HEK293 (cell line): ENCODE measurements around the gene HIVEP2.

ENCODE experiments used
- CTCF ChIA-PET: fragments of 350-600 bp; formaldehyde crosslinking; extraction: SDS; loops from one replicate; lab custom pipeline; 2021; ENCODE audit warnings: antibody characterized with exemption; lab: Yijun Ruan, JAX
- POLR2A ChIA-PET: fragments of 300-600 bp; formaldehyde crosslinking; extraction: SDS; loops from one replicate; lab custom pipeline; 2020; ENCODE audit warnings: antibody characterized with exemption, inconsistent platforms; lab: Yijun Ruan, JAX
- H3K27ac ChIP-seq: fragments of 200-500 bp; sonication (Bioruptor generic); 2 replicates; pipeline ENCODE4 v1.5.1; 2014; ENCODE audit warnings: low read depth, low read length, control low read depth, inconsistent platforms; ENCODE audit errors: extremely low read depth
- H3K36me3 ChIP-seq, 2 experiments: fragments of 200-500 bp in 1 of 2; sonication (Bioruptor generic) in 1 of 2; 1 replicate in 1 of 2; 2 replicates in 1 of 2; pipeline ENCODE4 v1.5.1; 2014 to 2017; ENCODE audit warnings: inconsistent platforms in 2 of 2, low read length in 2 of 2; ENCODE audit not compliant: control insufficient read depth in 2 of 2, insufficient read depth in 1 of 2
- H3K4me1 ChIP-seq: fragments of 200-500 bp; sonication (Bioruptor generic); 2 replicates; pipeline ENCODE4 v1.5.1; 2014; ENCODE audit warnings: mild to moderate bottlenecking, low read length, inconsistent platforms; ENCODE audit not compliant: control insufficient read depth, insufficient read depth
- H3K4me3 ChIP-seq: 2 replicates; pipeline ENCODE4 v1.5.1; 2011; ENCODE audit warnings: low read depth, mild to moderate bottlenecking, control low read depth, low read length, moderate library complexity
- H3K9me3 ChIP-seq: fragments of 200-500 bp; sonication (Bioruptor generic); 2 replicates; pipeline ENCODE4 v1.5.1; 2014; ENCODE audit warnings: low read depth, low read length, inconsistent platforms; ENCODE audit not compliant: control insufficient read depth, insufficient read depth
- BCL11A ChIP-seq: fragments of 450-650 bp; formaldehyde crosslinking; IDR thresholded peaks from 2 replicates; pipeline ENCODE4 v1.5.1; 2016; ENCODE audit warnings: low read depth, missing biosample characterization, missing genetic modification characterization
- GLI4 ChIP-seq: fragments of 450-650 bp; formaldehyde crosslinking; IDR thresholded peaks from 2 replicates; pipeline ENCODE4 v1.5.1; 2016; ENCODE audit warnings: missing biosample characterization, missing genetic modification characterization
- SALL2 ChIP-seq: fragments of 450-650 bp; formaldehyde crosslinking; IDR thresholded peaks from 2 replicates; pipeline ENCODE4 v1.5.0; 2017; ENCODE audit warnings: missing biosample characterization, mild to moderate bottlenecking, missing genetic modification characterization, borderline replicate concordance
- SETDB1 ChIP-seq: IDR thresholded peaks from one replicate; pipeline ENCODE4 v1.6.1; 2017; ENCODE audit warnings: mild to moderate bottlenecking, low read length, moderate library complexity, mixed read lengths; ENCODE audit not compliant: insufficient read length
- ZBTB20 ChIP-seq: fragments of 450-650 bp; formaldehyde crosslinking; IDR thresholded peaks from 2 replicates; pipeline ENCODE4 v1.5.1; 2016; ENCODE audit warnings: missing biosample characterization, missing genetic modification characterization
- ZBTB21 ChIP-seq: fragments of 450-650 bp; formaldehyde crosslinking; IDR thresholded peaks from 2 replicates; pipeline ENCODE4 v1.5.1; 2017; ENCODE audit warnings: missing biosample characterization, missing genetic modification characterization
- ZFP3 ChIP-seq: fragments of 450-650 bp; formaldehyde crosslinking; IDR thresholded peaks from 2 replicates; pipeline ENCODE4 v1.5.1; 2016; ENCODE audit warnings: low read depth, missing biosample characterization, missing genetic modification characterization
- ZFP41 ChIP-seq: fragments of 450-650 bp; formaldehyde crosslinking; IDR thresholded peaks from 2 replicates; pipeline ENCODE4 v1.5.1; 2016; ENCODE audit warnings: missing biosample characterization, missing genetic modification characterization, borderline replicate concordance
- ZNF248 ChIP-seq: fragments of 450-650 bp; formaldehyde crosslinking; IDR thresholded peaks from 2 replicates; pipeline ENCODE4 v1.5.1; 2017; ENCODE audit warnings: missing biosample characterization, missing genetic modification characterization
- ZNF324 ChIP-seq: fragments of 450-650 bp; formaldehyde crosslinking; IDR thresholded peaks from 2 replicates; pipeline ENCODE4 v1.5.1; 2016; ENCODE audit warnings: missing biosample characterization, missing genetic modification characterization
- ZNF350 ChIP-seq: fragments of 450-650 bp; formaldehyde crosslinking; IDR thresholded peaks from 2 replicates; pipeline ENCODE4 v1.5.0; 2017; ENCODE audit warnings: missing biosample characterization, mild to moderate bottlenecking, missing genetic modification characterization
- ZNF354C ChIP-seq: fragments of 450-650 bp; formaldehyde crosslinking; IDR thresholded peaks from 2 replicates; pipeline ENCODE4 v1.5.1; 2016; ENCODE audit warnings: missing biosample characterization, missing genetic modification characterization, low read depth, borderline replicate concordance
- ZNF530 ChIP-seq: fragments of 450-650 bp; formaldehyde crosslinking; IDR thresholded peaks from 2 replicates; pipeline ENCODE4 v1.5.1; 2016; ENCODE audit warnings: low read depth, missing biosample characterization, missing genetic modification characterization
- ZNF544 ChIP-seq: fragments of 450-650 bp; formaldehyde crosslinking; IDR thresholded peaks from 2 replicates; pipeline ENCODE4 v1.5.0; 2017; ENCODE audit warnings: missing biosample characterization, missing genetic modification characterization
- ZNF610 ChIP-seq: fragments of 450-650 bp; formaldehyde crosslinking; IDR thresholded peaks from 2 replicates; pipeline ENCODE4 v1.5.1; 2016; ENCODE audit warnings: missing biosample characterization, missing genetic modification characterization, borderline replicate concordance
- ZNF624 ChIP-seq: fragments of 450-650 bp; formaldehyde crosslinking; IDR thresholded peaks from 2 replicates; pipeline ENCODE4 v1.5.1; 2017; ENCODE audit warnings: missing biosample characterization, missing genetic modification characterization
- ZNF626 ChIP-seq: fragments of 450-650 bp; sonication (Bioruptor Pico); formaldehyde crosslinking; IDR thresholded peaks from 2 replicates; pipeline ENCODE4 v1.5.1; 2018; ENCODE audit warnings: missing biosample characterization, missing genetic modification characterization, inconsistent platforms
- ZNF660 ChIP-seq: fragments of 450-650 bp; IDR thresholded peaks from 2 replicates; pipeline ENCODE4 v1.5.1; 2018; ENCODE audit warnings: missing biosample characterization, mild to moderate bottlenecking, missing genetic modification characterization
- ZNF785 ChIP-seq: fragments of 450-650 bp; formaldehyde crosslinking; IDR thresholded peaks from 2 replicates; pipeline ENCODE4 v1.5.1; 2016; ENCODE audit warnings: missing biosample characterization, missing genetic modification characterization
- TF ChIP-seq, protein P1 (sequence below): fragments of 450-650 bp; formaldehyde crosslinking; IDR thresholded peaks from 2 replicates; pipeline ENCODE4 v1.5.1; 2016; ENCODE audit warnings: missing biosample characterization, missing genetic modification characterization, borderline replicate concordance
- TF ChIP-seq, protein P2 (sequence below): fragments of 450-650 bp; formaldehyde crosslinking; IDR thresholded peaks from 2 replicates; pipeline ENCODE4 v1.5.1; 2016; ENCODE audit warnings: missing biosample characterization, missing genetic modification characterization
- TF ChIP-seq, protein P3 (sequence below): fragments of 450-650 bp; formaldehyde crosslinking; IDR thresholded peaks from 2 replicates; pipeline ENCODE4 v1.5.1; 2016; ENCODE audit warnings: missing biosample characterization, missing genetic modification characterization
- TF ChIP-seq, protein P4 (sequence below): fragments of 450-650 bp; formaldehyde crosslinking; IDR thresholded peaks from 2 replicates; pipeline ENCODE4 v1.5.1; 2016; ENCODE audit warnings: missing biosample characterization, missing genetic modification characterization

The HIVEP2 gene

DNA sequence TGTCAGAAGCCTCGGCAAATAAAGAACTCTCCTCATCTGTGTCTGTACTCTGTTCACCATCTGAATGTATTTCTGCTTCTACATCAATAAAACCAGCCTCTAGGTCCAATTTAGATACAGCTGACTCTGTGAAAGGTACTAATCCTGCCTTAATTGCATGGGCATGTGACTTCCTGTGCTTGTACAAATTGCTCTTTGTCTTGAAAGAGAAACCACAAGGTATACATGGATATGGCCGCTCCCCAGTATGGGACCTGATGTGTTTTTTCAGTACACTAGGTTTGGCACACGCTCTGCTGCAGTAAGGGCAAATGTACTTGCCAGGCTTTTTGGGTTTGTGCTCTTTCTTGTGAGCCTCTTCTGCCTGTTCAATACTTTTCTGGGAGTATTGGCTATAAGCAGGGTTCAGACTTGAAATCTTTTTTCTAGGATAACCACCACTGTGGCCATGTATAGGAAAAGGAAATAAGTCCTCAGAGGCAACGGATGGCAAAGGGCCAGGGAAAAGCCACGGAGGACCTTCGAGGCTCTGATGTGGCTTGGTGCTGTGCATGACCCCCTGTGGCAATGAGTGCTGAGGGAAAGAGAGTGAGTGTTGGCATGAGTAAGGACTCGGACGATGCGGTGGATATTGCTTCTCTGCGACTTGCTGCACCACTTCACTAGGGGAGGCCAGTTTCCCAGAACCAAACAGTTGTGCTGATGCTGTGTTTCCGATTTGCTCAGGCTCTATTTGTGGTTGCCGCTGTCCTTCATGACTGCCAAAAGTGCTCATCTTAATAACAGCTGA is 170.9 kb downstream of the HIVEP2 start:
- H3K27ac ChIP-seq, result no peak overlapping the region
- H3K9me3 ChIP-seq, result no peaks in the 10 kb centered on the region
- H3K36me3 ChIP-seq, result peaks cover 0 to 32% of the 10 kb centered on the region in 2 experiments; a peak in 1 of 3 replicates
- H3K4me3 ChIP-seq, result no peak overlapping the region
- ChIA-PET POLR2A (no interaction called here), CTCF (interaction anchor here (0.6 kb wide), 1 partner anchor 12 kb away, joined by 3 read pairs; no protein-coding TSS in a partner anchor)
- TF ChIP-seq ZNF248 (tag by site-specific recombination), result no peak
- no peak for TF ChIP-seq ZFP3 (tag by site-specific recombination)
- TF ChIP-seq, protein P1, sequence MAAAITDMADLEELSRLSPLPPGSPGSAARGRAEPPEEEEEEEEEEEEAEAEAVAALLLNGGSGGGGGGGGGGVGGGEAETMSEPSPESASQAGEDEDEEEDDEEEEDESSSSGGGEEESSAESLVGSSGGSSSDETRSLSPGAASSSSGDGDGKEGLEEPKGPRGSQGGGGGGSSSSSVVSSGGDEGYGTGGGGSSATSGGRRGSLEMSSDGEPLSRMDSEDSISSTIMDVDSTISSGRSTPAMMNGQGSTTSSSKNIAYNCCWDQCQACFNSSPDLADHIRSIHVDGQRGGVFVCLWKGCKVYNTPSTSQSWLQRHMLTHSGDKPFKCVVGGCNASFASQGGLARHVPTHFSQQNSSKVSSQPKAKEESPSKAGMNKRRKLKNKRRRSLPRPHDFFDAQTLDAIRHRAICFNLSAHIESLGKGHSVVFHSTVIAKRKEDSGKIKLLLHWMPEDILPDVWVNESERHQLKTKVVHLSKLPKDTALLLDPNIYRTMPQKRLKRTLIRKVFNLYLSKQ, result no peak
- no peak for TF ChIP-seq ZNF530 (tag by site-specific recombination)
- no peaks in the 10 kb centered on the region for H3K4me1 ChIP-seq

DNA sequence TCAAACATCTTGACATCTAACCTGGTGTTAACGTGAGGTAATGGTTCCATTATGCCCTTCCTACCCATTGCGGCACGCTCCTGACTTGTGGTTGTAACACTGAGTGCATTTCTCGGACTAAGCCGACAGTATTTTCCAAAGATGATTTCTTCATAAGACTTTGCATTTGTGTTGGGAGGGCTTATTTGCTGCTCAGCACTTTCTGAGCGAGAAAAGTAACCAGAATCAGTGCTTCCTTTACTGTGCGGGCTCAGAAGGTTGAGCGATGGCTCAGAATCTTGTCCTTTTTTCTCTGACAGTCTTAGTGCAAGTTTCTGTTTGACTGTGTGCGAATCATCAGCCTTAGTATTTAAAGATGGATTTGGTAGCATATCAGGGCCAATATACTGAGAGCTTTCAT is 171.7 kb downstream of the HIVEP2 start:
- CTCF ChIA-PET, result no interaction called here
- H3K9me3 ChIP-seq, result no peaks in the 10 kb centered on the region
- no peak overlapping the region for H3K4me3 ChIP-seq
- H3K4me1 ChIP-seq, result no peaks in the 10 kb centered on the region
- POLR2A ChIA-PET, result no interaction called here
- H3K36me3 ChIP-seq, result peaks cover 0 to 32% of the 10 kb centered on the region in 2 experiments; a peak in 1 of 3 replicates
- no peak overlapping the region for H3K27ac ChIP-seq
- TF ChIP-seq ZNF324 (tag by site-specific recombination), result no peak
- TF ChIP-seq ZNF624 (tag by site-specific recombination), result no peak

DNA sequence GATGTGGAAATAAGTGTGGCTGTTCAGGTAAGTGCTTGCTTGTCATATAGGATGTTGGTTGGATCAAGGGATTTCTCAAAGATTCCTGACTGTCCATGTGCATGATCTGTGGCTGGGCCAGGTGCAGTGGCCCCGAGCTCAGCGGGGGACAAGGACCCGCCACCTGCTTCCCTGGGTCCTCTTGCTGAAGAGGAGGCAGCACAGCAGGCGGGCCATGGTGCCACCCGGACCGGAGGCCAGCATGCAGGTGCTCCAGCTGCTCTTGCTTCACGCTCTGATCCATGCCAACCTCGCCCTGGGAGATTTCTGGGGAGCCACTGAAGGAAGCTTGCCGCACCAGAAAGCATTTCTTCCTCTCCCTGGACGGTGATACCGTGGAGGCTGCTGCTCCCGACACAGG is 173.8 kb downstream of the HIVEP2 start:
- peaks cover 0 to 32% of the 10 kb centered on the region in 2 experiments; a peak in 1 of 3 replicates for H3K36me3 ChIP-seq
- H3K9me3 ChIP-seq, result no peaks in the 10 kb centered on the region
- no peak overlapping the region for H3K4me3 ChIP-seq
- POLR2A ChIA-PET, result no interaction called here
- CTCF ChIA-PET, result no interaction called here
- H3K4me1 ChIP-seq, result no peaks in the 10 kb centered on the region
- no peak overlapping the region for H3K27ac ChIP-seq
- TF ChIP-seq ZNF354C (tag by site-specific recombination) (no peak), ZNF544 (tag by site-specific recombination) (no peak), GLI4 (tag by site-specific recombination) (no peak), SALL2 (tag by site-specific recombination) (no peak), ZBTB20 (tag by site-specific recombination) (no peak), ZNF610 (tag by site-specific recombination) (no peak), ZNF660 (tag by site-specific recombination) (no peak), ZFP41 (tag by site-specific recombination) (no peak), ZNF785 (tag by site-specific recombination) (no peak), ZNF626 (tag by site-specific recombination) (no peak), ZNF350 (tag by site-specific recombination) (no peak), BCL11A (tag by site-specific recombination) (no peak), ZBTB21 (tag by site-specific recombination) (no peak), SETDB1 (no peak)
- TF ChIP-seq, protein P2, sequence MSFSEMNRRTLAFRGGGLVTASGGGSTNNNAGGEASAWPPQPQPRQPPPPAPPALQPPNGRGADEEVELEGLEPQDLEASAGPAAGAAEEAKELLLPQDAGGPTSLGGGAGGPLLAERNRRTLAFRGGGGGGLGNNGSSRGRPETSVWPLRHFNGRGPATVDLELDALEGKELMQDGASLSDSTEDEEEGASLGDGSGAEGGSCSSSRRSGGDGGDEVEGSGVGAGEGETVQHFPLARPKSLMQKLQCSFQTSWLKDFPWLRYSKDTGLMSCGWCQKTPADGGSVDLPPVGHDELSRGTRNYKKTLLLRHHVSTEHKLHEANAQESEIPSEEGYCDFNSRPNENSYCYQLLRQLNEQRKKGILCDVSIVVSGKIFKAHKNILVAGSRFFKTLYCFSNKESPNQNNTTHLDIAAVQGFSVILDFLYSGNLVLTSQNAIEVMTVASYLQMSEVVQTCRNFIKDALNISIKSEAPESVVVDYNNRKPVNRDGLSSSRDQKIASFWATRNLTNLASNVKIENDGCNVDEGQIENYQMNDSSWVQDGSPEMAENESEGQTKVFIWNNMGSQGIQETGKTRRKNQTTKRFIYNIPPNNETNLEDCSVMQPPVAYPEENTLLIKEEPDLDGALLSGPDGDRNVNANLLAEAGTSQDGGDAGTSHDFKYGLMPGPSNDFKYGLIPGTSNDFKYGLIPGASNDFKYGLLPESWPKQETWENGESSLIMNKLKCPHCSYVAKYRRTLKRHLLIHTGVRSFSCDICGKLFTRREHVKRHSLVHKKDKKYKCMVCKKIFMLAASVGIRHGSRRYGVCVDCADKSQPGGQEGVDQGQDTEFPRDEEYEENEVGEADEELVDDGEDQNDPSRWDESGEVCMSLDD (tag by site-specific recombination), result no peak
- TF ChIP-seq, protein P3, sequence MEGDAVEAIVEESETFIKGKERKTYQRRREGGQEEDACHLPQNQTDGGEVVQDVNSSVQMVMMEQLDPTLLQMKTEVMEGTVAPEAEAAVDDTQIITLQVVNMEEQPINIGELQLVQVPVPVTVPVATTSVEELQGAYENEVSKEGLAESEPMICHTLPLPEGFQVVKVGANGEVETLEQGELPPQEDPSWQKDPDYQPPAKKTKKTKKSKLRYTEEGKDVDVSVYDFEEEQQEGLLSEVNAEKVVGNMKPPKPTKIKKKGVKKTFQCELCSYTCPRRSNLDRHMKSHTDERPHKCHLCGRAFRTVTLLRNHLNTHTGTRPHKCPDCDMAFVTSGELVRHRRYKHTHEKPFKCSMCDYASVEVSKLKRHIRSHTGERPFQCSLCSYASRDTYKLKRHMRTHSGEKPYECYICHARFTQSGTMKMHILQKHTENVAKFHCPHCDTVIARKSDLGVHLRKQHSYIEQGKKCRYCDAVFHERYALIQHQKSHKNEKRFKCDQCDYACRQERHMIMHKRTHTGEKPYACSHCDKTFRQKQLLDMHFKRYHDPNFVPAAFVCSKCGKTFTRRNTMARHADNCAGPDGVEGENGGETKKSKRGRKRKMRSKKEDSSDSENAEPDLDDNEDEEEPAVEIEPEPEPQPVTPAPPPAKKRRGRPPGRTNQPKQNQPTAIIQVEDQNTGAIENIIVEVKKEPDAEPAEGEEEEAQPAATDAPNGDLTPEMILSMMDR, result no peak
- TF ChIP-seq, protein P4, sequence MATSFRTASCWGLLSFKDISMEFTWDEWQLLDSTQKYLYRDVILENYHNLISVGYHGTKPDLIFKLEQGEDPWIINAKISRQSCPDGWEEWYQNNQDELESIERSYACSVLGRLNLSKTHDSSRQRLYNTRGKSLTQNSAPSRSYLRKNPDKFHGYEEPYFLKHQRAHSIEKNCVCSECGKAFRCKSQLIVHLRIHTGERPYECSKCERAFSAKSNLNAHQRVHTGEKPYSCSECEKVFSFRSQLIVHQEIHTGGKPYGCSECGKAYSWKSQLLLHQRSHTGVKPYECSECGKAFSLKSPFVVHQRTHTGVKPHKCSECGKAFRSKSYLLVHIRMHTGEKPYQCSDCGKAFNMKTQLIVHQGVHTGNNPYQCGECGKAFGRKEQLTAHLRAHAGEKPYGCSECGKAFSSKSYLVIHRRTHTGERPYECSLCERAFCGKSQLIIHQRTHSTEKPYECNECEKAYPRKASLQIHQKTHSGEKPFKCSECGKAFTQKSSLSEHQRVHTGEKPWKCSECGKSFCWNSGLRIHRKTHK (tag by site-specific recombination), result no peak
